ENCODE measurements around the gene BPIFA2. TPM values are rescaled to one million over a fixed set of nuclear protein-coding genes. Genes with fewer than 3 reads are reported as not detected.

The BPIFA2 gene
- polyA plus RNA-seq, 1 donor (not counting 4 experiments of a cell fraction or from before 2014, with no cell fraction given): not detected

GRCh38 chr20:33162753-33163152 lies 5.2 kb upstream of the BPIFA2 start:
- H2AFZ ChIP-seq (ENCODE audit: control insufficient read depth, low read length): no peak overlapping the region
- H3K4me1 ChIP-seq (ENCODE audit: control insufficient read depth, extremely low read depth, insufficient read depth, low read length): no peaks in the 10 kb centered on the region
- dilution Hi-C loops (cut with MboI; ENCODE audit: extremely low pct_ligation_motif_present, low sequenced_read_pairs): no loop called here
- H3K9ac ChIP-seq (ENCODE audit: control insufficient read depth, extremely low read depth, insufficient read depth, low read length): no peak overlapping the region
- DNase-seq (ENCODE audit: low read depth, low spot score): no peak
- FAIRE-seq: no peak
- H3K4me3 ChIP-seq (ENCODE audit: control insufficient read depth in 2 of 3, extremely low read depth in 1 of 3, insufficient read depth in 2 of 3, low read depth in 1 of 3, low read length in 3 of 3): no peak overlapping the region
- H3K9me3 ChIP-seq (ENCODE audit: control insufficient read depth, low read depth, low read length): no peaks in the 10 kb centered on the region
- no peaks in the 10 kb centered on the region for H3K36me3 ChIP-seq (ENCODE audit: control insufficient read depth in 2 of 2, extremely low read depth in 1 of 2, insufficient read depth in 2 of 2, low read length in 2 of 2)
- no peak overlapping the region for H3K4me2 ChIP-seq (ENCODE audit: control insufficient read depth, extremely low read depth, insufficient read depth, low read depth, low read length)
- no peaks in the 10 kb centered on the region for H3K9me1 ChIP-seq (ENCODE audit: control insufficient read depth, extremely low read depth, insufficient read depth, low read length)
- no peak for TF ChIP-seq EZH2 (IDR thresholded peaks at IDR 0.05; ENCODE audit: low read length)
- no peak for TF ChIP-seq CTCF (optimal IDR thresholded peaks at IDR 0.05 in 1 of 3, IDR thresholded peaks at IDR 0.05 in 1 of 3, conservative IDR thresholded peaks at IDR 0.05 in 1 of 3; ENCODE audit: extremely low read depth in 1 of 3, insufficient read depth in 2 of 3, low read length in 3 of 3)
- no peaks in the 10 kb centered on the region for H4K20me1 ChIP-seq (ENCODE audit: control insufficient read depth, extremely low read depth, insufficient read depth, low read length)
- no peaks in the 10 kb centered on the region for H3K79me2 ChIP-seq (ENCODE audit: control insufficient read depth, insufficient read depth, low read length)
- H3K27ac ChIP-seq (ENCODE audit: control insufficient read depth, insufficient read depth, low read length): no peak overlapping the region
- no peaks in the 10 kb centered on the region for H3K27me3 ChIP-seq (ENCODE audit: control insufficient read depth, extremely low read depth, insufficient read depth, low read length)

- H3K4me2 ChIP-seq (ENCODE audit: control insufficient read depth, extremely low read depth, insufficient read depth, low read depth, low read length): no peak overlapping the region
- TF ChIP-seq CTCF (optimal IDR thresholded peaks at IDR 0.05 in 1 of 3, IDR thresholded peaks at IDR 0.05 in 1 of 3, conservative IDR thresholded peaks at IDR 0.05 in 1 of 3; ENCODE audit: extremely low read depth in 1 of 3, insufficient read depth in 2 of 3, low read length in 3 of 3): no peak
- TF ChIP-seq EZH2 (IDR thresholded peaks at IDR 0.05; ENCODE audit: low read length): no peak
- no peaks in the 10 kb centered on the region for H3K36me3 ChIP-seq (ENCODE audit: control insufficient read depth in 2 of 2, extremely low read depth in 1 of 2, insufficient read depth in 2 of 2, low read length in 2 of 2)
- FAIRE-seq (no peak), DNase-seq (ENCODE audit: low read depth, low spot score) (no peak)
- no peaks in the 10 kb centered on the region for H3K27me3 ChIP-seq (ENCODE audit: control insufficient read depth, extremely low read depth, insufficient read depth, low read length)
- no peaks in the 10 kb centered on the region for H4K20me1 ChIP-seq (ENCODE audit: control insufficient read depth, extremely low read depth, insufficient read depth, low read length)
- H3K27ac ChIP-seq (ENCODE audit: control insufficient read depth, insufficient read depth, low read length): no peak overlapping the region
- dilution Hi-C loops (cut with MboI; ENCODE audit: extremely low pct_ligation_motif_present, low sequenced_read_pairs): no loop called here
- H3K4me1 ChIP-seq (ENCODE audit: control insufficient read depth, extremely low read depth, insufficient read depth, low read length): no peaks in the 10 kb centered on the region
- no peaks in the 10 kb centered on the region for H3K9me1 ChIP-seq (ENCODE audit: control insufficient read depth, extremely low read depth, insufficient read depth, low read length)
- H3K79me2 ChIP-seq (ENCODE audit: control insufficient read depth, insufficient read depth, low read length): no peaks in the 10 kb centered on the region
- H3K4me3 ChIP-seq (ENCODE audit: control insufficient read depth in 2 of 3, extremely low read depth in 1 of 3, insufficient read depth in 2 of 3, low read depth in 1 of 3, low read length in 3 of 3): no peak overlapping the region
- H2AFZ ChIP-seq (ENCODE audit: control insufficient read depth, low read length): no peak overlapping the region
- H3K9ac ChIP-seq (ENCODE audit: control insufficient read depth, extremely low read depth, insufficient read depth, low read length): no peak overlapping the region
- no peaks in the 10 kb centered on the region for H3K9me3 ChIP-seq (ENCODE audit: control insufficient read depth, low read depth, low read length)
Observed at GRCh38 chr20:33163856-33164762, 3.9 kb upstream of the BPIFA2 start.
